ENCODE data around the gene PLK2. TPM values are rescaled to one million over a fixed set of nuclear protein-coding genes. Genes with fewer than 3 reads are reported as not detected.

Gene PLK2
- total RNA-seq, 1 experiment from 2014 or later = 258 TPM

GRCh38 chr5:58405175-58405574 is 54.7 kb downstream of the PLK2 start:
- DNase-seq (ENCODE audit: low read depth, low spot score) (no peak), ATAC-seq (no peak)
- ChIA-PET POLR2A (no interaction called here), CTCF (no interaction called here)
- in situ Hi-C loops (cut with HindIII; ENCODE audit: low pct_unique_long_range_greater_than_20kb, low sequenced_read_pairs) (no loop called here), intact Hi-C loops (cut with micrococcal nuclease; ENCODE audit: unreplicated experiment) (no loop called here)
- no peak overlapping the region for H3K27ac ChIP-seq (ENCODE audit: low read length)
- no peaks in the 10 kb centered on the region for H3K27me3 ChIP-seq (ENCODE audit: control insufficient read depth, insufficient read depth, low read length)
- TF ChIP-seq POLR2AphosphoS5 (IDR thresholded peaks at IDR 0.05; ENCODE audit: low read depth, low read length) = no peak
- no peak for TF ChIP-seq CTCF (IDR thresholded peaks at IDR 0.05)
- no peak for TF ChIP-seq SIN3A (IDR thresholded peaks at IDR 0.05; ENCODE audit: borderline replicate concordance, insufficient read depth, low read depth, low read length)
- no peak for TF ChIP-seq REST (IDR thresholded peaks at IDR 0.05; ENCODE audit: insufficient read depth in 1 of 2, low read depth in 2 of 2, low read length in 1 of 2)
- TF ChIP-seq TCF7L2 (IDR thresholded peaks at IDR 0.05; ENCODE audit: low read depth, low read length) = no peak
- no peaks in the 10 kb centered on the region for H3K4me1 ChIP-seq (ENCODE audit: control insufficient read depth, insufficient read depth, low read length)
- H3K36me3 ChIP-seq (ENCODE audit: control insufficient read depth, insufficient read depth, low read length) = no peaks in the 10 kb centered on the region
- no peaks in the 10 kb centered on the region for H3K9me3 ChIP-seq (ENCODE audit: control insufficient read depth, insufficient read depth, low read depth, low read length)
- no peak overlapping the region for H3K4me3 ChIP-seq (ENCODE audit: low read depth in 2 of 2, low read length in 2 of 2)
- no TSS peak for BruUV-seq (replicated peaks)

GRCh38 chr5:58404734-58405133 is 55.2 kb downstream of the PLK2 start:
- intact Hi-C loops (cut with micrococcal nuclease; ENCODE audit: unreplicated experiment) = no loop called here
- ATAC-seq (no peak), DNase-seq (ENCODE audit: low read depth, low spot score) (no peak)
- H3K27ac ChIP-seq (ENCODE audit: low read length) = no peak overlapping the region
- POLR2A ChIA-PET = no interaction called here
- CTCF ChIA-PET = no interaction called here
- H3K27me3 ChIP-seq (ENCODE audit: control insufficient read depth, insufficient read depth, low read length) = no peaks in the 10 kb centered on the region
- no peaks in the 10 kb centered on the region for H3K36me3 ChIP-seq (ENCODE audit: control insufficient read depth, insufficient read depth, low read length)
- H3K4me1 ChIP-seq (ENCODE audit: control insufficient read depth, insufficient read depth, low read length) = no peaks in the 10 kb centered on the region
- no TSS peak for BruUV-seq (replicated peaks)
- H3K9me3 ChIP-seq (ENCODE audit: control insufficient read depth, insufficient read depth, low read depth, low read length) = no peaks in the 10 kb centered on the region
- no peak overlapping the region for H3K4me3 ChIP-seq (ENCODE audit: low read depth in 2 of 2, low read length in 2 of 2)
- no peak for TF ChIP-seq REST (IDR thresholded peaks at IDR 0.05; ENCODE audit: insufficient read depth in 1 of 2, low read depth in 2 of 2, low read length in 1 of 2)
- in situ Hi-C loops (cut with HindIII; ENCODE audit: low pct_unique_long_range_greater_than_20kb, low sequenced_read_pairs) = no loop called here

Other genes with a start within 250 kb of the PLK2 start
- not detected for gene GAPT, start 31.3 kb upstream of the PLK2 start, total RNA-seq (2021; ENCODE audit: unreplicated experiment)
- gene RAB3C, start 123.0 kb upstream of the PLK2 start, total RNA-seq (2021; ENCODE audit: unreplicated experiment) = not detected

Measured in Panc1 (cell line).